ENCODE measurements around the gene PPP1R13L. TPM values are rescaled to one million over a fixed set of nuclear protein-coding genes. Genes with fewer than 3 reads are reported as not detected.

PPP1R13L gene
- total RNA-seq, 4 donors from 2014 or later = 11.9 to 64.2 (median 35.8) TPM

DNA sequence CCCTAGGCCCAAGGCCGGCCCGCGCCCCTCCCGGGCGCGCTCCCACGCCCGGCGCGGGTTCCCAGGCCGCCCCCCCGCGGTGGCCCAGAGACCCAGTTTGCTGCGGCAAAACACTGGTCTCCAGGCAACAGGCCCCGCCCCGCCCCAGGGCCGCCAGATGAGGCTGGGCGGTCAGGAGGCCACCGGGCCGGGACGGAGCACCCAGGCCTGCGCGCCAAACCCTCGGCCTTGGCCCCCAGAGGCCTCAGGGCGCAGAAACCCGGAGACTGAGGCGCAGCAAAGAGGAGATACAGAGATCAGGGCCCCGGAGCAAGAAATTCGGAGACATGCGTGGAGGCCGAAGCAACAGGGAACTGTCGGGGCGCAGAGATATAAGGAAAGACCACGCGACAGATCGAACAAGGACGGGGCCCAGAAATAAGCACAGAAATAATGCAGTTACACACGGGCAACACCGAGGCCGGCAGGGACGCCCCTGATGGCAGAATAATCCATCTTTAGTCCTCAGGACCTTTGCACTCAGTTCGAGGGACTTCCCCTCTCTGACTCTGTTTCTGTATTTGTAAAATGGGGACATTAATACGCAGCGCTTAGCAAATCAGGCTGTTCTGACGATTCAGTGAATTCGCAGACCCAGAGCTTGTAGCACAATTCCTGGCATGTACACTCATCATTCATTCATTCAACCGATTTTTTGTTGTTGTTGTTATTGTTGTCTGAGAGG, 39.6 kb upstream of the PPP1R13L start:
- 28 to 35% methylated on average over 22 to 27 of the region's 47 CpGs for WGBS, 2 donors
- TF ChIP-seq POLR2A (IDR thresholded peaks at IDR 0.05) = peak in 1 of 2 donors; percentile 48
- TF ChIP-seq, protein P1, sequence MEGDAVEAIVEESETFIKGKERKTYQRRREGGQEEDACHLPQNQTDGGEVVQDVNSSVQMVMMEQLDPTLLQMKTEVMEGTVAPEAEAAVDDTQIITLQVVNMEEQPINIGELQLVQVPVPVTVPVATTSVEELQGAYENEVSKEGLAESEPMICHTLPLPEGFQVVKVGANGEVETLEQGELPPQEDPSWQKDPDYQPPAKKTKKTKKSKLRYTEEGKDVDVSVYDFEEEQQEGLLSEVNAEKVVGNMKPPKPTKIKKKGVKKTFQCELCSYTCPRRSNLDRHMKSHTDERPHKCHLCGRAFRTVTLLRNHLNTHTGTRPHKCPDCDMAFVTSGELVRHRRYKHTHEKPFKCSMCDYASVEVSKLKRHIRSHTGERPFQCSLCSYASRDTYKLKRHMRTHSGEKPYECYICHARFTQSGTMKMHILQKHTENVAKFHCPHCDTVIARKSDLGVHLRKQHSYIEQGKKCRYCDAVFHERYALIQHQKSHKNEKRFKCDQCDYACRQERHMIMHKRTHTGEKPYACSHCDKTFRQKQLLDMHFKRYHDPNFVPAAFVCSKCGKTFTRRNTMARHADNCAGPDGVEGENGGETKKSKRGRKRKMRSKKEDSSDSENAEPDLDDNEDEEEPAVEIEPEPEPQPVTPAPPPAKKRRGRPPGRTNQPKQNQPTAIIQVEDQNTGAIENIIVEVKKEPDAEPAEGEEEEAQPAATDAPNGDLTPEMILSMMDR (IDR thresholded peaks at IDR 0.05) = no peak
- Histone ChIP-seq H3K36me3 (no peaks in the 10 kb centered on the region), H3K27me3 (no peaks in the 10 kb centered on the region), H3K4me3 (replicated peaks in 1 of 3) (peak overlapping the region in 1 of 3 donors; percentile 40), H3K4me1 (peaks cover 14 to 21% of the 10 kb centered on the region in 2 donors), H3K27ac (peak overlapping the region; percentile 93 to 97 (median 96)), H3K9me3 (no peaks in the 10 kb centered on the region)
- intact Hi-C loops (cut with DNase I) = no loop called here
- peak; percentile 97 to 98 for DNase-seq

GRCh38 chr19:45443462-45444317, 38.8 kb upstream of the PPP1R13L start:
- no peaks in the 10 kb centered on the region for H3K27me3 ChIP-seq
- no peaks in the 10 kb centered on the region for H3K9me3 ChIP-seq
- WGBS, 2 donors = 1% methylated on average over 30 to 46 of the region's 49 CpGs
- H3K4me1 ChIP-seq = peaks cover 14 to 17% of the 10 kb centered on the region in 2 donors
- TF ChIP-seq, protein P1 (IDR thresholded peaks at IDR 0.05) = peak in 1 of 6 experiments; percentile 7
- peak in 1 of 2 donors; percentile 88 for TF ChIP-seq POLR2A (IDR thresholded peaks at IDR 0.05)
- intact Hi-C loops (cut with DNase I) = no loop called here
- peak overlapping the region; percentile 93 to 97 (median 96) for H3K27ac ChIP-seq
- DNase-seq = peak; percentile 98
- no peaks in the 10 kb centered on the region for H3K36me3 ChIP-seq
- H3K4me3 ChIP-seq (replicated peaks in 1 of 3) = peak overlapping the region in 2 of 3 donors; percentile 31 to 40

- TF ChIP-seq, protein P1 (IDR thresholded peaks at IDR 0.05) = no peak
- TF ChIP-seq POLR2A (IDR thresholded peaks at IDR 0.05) = no peak
- Histone ChIP-seq H3K27me3 (no peaks in the 10 kb centered on the region), H3K4me1 (peaks cover 14 to 17% of the 10 kb centered on the region in 2 donors), H3K9me3 (no peaks in the 10 kb centered on the region), H3K4me3 (replicated peaks in 1 of 3) (no peak overlapping the region), H3K27ac (peak overlapping the region; percentile 93 to 97 (median 96)), H3K36me3 (no peaks in the 10 kb centered on the region)
- WGBS, 2 donors = 13 to 17% methylated on average over 13 to 14 of the region's 15 CpGs
- peak in 1 of 2 donors; percentile 36 for DNase-seq
- intact Hi-C loops (cut with DNase I) = no loop called here
Observed at GRCh38 chr19:45442778-45443461, 38.1 kb upstream of the PPP1R13L start.

DNA sequence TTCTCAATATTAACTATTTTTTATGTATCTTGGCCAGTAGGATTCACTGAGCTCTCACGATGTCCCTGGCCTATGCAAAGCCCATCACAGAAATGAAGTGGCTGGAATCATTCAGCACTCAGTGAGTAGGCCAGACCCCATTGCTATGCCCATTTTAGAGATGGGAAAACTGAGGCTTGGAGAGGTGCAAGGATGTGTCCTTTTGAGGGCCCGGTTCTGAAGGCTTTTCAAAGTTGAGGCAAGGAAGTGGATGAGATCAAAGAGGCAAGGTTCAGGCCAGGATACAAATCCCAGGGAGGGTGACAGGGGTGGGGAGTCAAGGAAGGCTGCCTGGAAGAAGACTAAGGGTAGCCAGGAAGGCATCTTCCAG, 37.5 kb upstream of the PPP1R13L start:
- TF ChIP-seq, protein P1 (IDR thresholded peaks at IDR 0.05) = no peak
- no peak for TF ChIP-seq POLR2A (IDR thresholded peaks at IDR 0.05)
- Histone ChIP-seq H3K36me3 (no peaks in the 10 kb centered on the region), H3K4me3 (replicated peaks in 1 of 3) (no peak overlapping the region), H3K9me3 (no peaks in the 10 kb centered on the region), H3K4me1 (peaks cover 14 to 17% of the 10 kb centered on the region in 2 donors), H3K27me3 (no peaks in the 10 kb centered on the region), H3K27ac (peak overlapping the region in 2 of 3 donors; percentile 93 to 96)
- WGBS, 2 donors = 75 to 84% methylated on average over 2 of the region's 2 CpGs
- no peak for DNase-seq
- intact Hi-C loops (cut with DNase I) = no loop called here
